Rectal smooth muscle tissue (tissue), 1 donor: ENCODE data around the gene COPS4.
"Not testable (repeated sequence)": the region's sequence is repeated elsewhere in the genome, so short reads cannot be mapped to it uniquely, and the experiment has no call there.

Experiments used
- H3K27ac ChIP-seq: one replicate; pipeline ENCODE4 v1.7.0; 2013; ENCODE audit warnings: low read depth, low read length, inconsistent platforms
- H3K27me3 ChIP-seq: one replicate; pipeline ENCODE4 v1.7.0; 2013; ENCODE audit warnings: low read length; ENCODE audit not compliant: control insufficient read depth, insufficient read depth
- H3K36me3 ChIP-seq: one replicate; pipeline ENCODE4 v1.7.0; 2013; ENCODE audit warnings: low read length; ENCODE audit not compliant: control insufficient read depth, insufficient read depth
- H3K4me1 ChIP-seq: one replicate; pipeline ENCODE4 v1.7.0; 2013; ENCODE audit warnings: low read length; ENCODE audit not compliant: control insufficient read depth, insufficient read depth
- H3K4me3 ChIP-seq: one replicate; pipeline ENCODE4 v1.7.0; 2013; ENCODE audit warnings: low read length
- H3K9ac ChIP-seq: one replicate; pipeline ENCODE4 v1.7.0; 2013; ENCODE audit warnings: low read length

COPS4 gene

GRCh38 chr4:83109480-83110222, 74.7 kb downstream of the COPS4 start:
- Histone ChIP-seq H3K4me1 (peaks cover 2% of the 10 kb centered on the region), H3K27ac (no peak overlapping the region), H3K36me3 (no peaks in the 10 kb centered on the region), H3K27me3 (no peaks in the 10 kb centered on the region), H3K4me3 (peak overlapping the region; percentile 71), H3K9ac (peak overlapping the region; percentile 24)

DNA sequence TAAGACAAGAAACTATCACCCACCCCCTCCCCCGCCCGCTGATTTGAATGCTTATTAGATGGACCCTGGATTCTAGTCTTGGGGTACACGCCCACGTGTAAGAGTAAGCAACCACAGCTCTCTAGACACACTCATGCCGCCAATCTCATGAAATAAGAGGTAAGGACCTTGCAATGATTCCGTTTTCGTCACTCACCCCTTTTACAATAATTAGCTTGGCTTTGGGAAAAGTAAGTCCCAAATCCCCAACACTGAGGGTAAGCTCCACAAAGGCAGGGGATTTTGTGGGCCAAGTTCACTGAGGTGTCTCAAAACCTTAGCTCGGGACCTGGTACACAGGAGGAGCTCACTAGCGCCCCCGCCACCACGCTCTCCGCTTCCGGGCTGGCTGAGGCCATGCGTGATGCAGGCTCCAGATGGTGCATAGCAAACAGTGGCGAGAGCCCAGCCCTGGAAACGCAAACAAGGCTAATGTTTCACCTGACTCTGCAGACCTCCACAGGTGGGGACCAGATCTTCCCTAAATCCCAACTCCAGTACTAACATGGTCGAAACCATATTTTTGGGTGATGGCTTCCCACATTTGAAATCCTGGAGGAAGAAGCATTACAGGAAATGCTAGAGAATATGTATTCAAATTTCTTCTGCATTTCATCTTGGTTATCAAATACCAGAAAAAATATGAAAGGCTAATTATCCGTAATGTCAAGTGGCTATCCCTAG, 75.4 kb downstream of the COPS4 start:
- H3K36me3 ChIP-seq = no peaks in the 10 kb centered on the region
- peak overlapping the region; percentile 71 for H3K4me3 ChIP-seq
- peaks cover 2% of the 10 kb centered on the region for H3K4me1 ChIP-seq
- no peaks in the 10 kb centered on the region for H3K27me3 ChIP-seq
- no peak overlapping the region for H3K27ac ChIP-seq
- peak overlapping the region; percentile 24 for H3K9ac ChIP-seq

- Histone ChIP-seq H3K27ac (no peak overlapping the region), H3K4me3 (peak overlapping the region; percentile 71)
These were observed 76.2 kb downstream of the COPS4 start for GRCh38 chr4:83110970-83111750.

GRCh38 chr4:83111751-83112141, 76.8 kb downstream of the COPS4 start:
- H3K27me3 ChIP-seq, H3K36me3 ChIP-seq, H3K27ac ChIP-seq, H3K4me1 ChIP-seq, H3K9ac ChIP-seq, H3K4me3 ChIP-seq: not testable (repeated sequence)

More at GRCh38 chr4:83110970-83111750, 76.2 kb downstream of the COPS4 start:
- Histone ChIP-seq H3K9ac (no peak overlapping the region), H3K4me1 (peaks cover 2% of the 10 kb centered on the region), H3K27me3 (no peaks in the 10 kb centered on the region), H3K36me3 (no peaks in the 10 kb centered on the region)

DNA sequence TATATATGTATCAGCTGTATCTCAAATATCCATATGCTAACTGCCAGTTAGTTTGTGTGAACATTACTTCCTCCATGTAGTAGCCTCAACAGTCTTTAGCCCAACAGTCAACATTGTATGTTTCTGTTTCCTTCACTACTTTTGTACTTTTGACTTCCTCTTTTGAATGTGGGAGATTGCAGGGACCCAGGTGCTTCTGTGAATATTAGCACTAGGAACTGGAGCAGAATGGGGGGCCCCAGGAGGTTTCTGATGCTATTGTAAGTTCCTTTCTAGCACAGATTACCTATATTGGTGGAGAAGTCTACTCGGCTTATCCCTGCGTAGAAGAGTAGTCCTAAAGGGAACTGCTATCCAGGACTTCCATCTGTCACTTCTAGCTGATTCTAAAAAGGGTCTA, 77.2 kb downstream of the COPS4 start:
- H3K4me3 ChIP-seq = peak overlapping the region; percentile 25
- H3K9ac ChIP-seq = no peak overlapping the region
- no peaks in the 10 kb centered on the region for H3K27me3 ChIP-seq
- H3K4me1 ChIP-seq = peaks cover 2% of the 10 kb centered on the region
- no peaks in the 10 kb centered on the region for H3K36me3 ChIP-seq
- H3K27ac ChIP-seq = no peak overlapping the region

GRCh38 chr4:83112678-83113428, 77.9 kb downstream of the COPS4 start:
- Histone ChIP-seq H3K36me3 (no peaks in the 10 kb centered on the region), H3K9ac (no peak overlapping the region), H3K27me3 (no peaks in the 10 kb centered on the region), H3K4me1 (peaks cover 2% of the 10 kb centered on the region), H3K4me3 (peak overlapping the region; percentile 25), H3K27ac (no peak overlapping the region)

DNA sequence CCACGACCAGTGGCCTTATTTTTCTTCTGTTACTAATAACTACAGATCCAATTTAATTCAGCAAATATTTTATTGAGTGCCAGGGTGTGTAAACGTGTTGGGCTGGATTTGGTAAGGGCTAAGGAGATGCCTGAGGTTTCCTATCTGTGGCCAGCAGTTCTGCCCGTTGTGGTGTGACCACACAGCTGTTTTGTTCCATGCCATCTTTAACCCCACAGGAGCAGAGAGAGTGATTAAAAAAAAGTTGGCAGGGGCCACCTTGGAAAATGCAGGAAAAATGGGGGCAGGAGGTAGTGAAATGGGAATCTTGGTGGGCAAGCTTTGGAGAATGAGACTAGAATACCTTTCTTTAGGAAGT, 78.4 kb downstream of the COPS4 start:
- no peaks in the 10 kb centered on the region for H3K36me3 ChIP-seq
- peaks cover 2% of the 10 kb centered on the region for H3K4me1 ChIP-seq
- H3K27me3 ChIP-seq = no peaks in the 10 kb centered on the region
- no peak overlapping the region for H3K9ac ChIP-seq
- H3K27ac ChIP-seq = no peak overlapping the region
- peak overlapping the region; percentile 25 for H3K4me3 ChIP-seq

DNA sequence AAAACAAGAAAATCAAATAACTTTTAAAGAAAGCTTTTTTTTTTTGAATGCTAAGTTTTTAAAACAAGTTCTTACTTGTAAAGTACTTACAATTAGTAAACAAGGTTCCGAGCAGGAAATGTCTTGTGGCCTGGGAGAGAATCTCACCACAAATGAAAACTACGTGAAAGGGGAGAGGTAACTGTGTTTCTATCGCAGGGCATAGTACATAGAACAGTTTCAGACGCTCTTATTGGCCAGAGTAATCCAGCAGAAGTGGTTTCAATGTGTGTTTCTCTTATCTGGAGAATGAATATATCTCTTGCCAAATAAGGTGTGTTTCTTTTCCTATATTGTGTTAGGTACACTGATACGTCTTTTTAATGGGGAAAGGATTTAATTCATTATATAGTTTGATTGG, 79.6 kb downstream of the COPS4 start, which contains the start of gene PLAC8:
Gene PLAC8 (minus strand): TSS at position 154 of the 400 bp plus-strand sequence. CDS start 6,808 bp downstream, outside the sequence.
- Histone ChIP-seq H3K9ac (no peak within 1 kb of the TSS), H3K4me3 (peak within 1 kb of the TSS; percentile 25), H3K27ac (no peak within 1 kb of the TSS), H3K4me1 (peaks cover 2% of the 10 kb centered on the region), H3K27me3 (no peaks in the 10 kb centered on the region), H3K36me3 (no peaks in the 10 kb centered on the region)

DNA sequence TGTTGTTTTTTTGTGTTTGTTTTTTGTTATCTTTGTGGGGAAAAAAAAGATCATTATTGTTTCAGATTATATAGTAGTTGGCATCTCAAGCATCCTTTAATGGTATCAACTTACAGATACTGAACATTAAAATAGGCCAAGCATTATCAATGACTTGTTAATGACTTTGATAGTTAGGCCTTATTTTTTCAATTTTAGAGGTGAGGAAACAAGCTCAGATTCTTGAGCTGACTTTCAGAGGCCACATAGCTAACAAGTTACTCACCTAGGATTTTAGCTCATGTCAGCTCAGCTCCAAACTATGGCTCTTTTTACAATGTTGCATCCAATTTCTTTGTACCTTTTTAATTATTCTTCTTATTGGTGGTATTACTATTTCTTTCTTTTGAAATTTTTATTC, 80.0 kb downstream of the COPS4 start:
- Histone ChIP-seq H3K9ac (no peak overlapping the region), H3K27me3 (no peaks in the 10 kb centered on the region), H3K27ac (no peak overlapping the region), H3K36me3 (no peaks in the 10 kb centered on the region), H3K4me1 (peaks cover 2% of the 10 kb centered on the region), H3K4me3 (no peak overlapping the region)

- Histone ChIP-seq H3K27ac (no peak overlapping the region), H3K4me1 (no peaks in the 10 kb centered on the region), H3K4me3 (no peak overlapping the region), H3K27me3 (no peaks in the 10 kb centered on the region), H3K36me3 (no peaks in the 10 kb centered on the region), H3K9ac (no peak overlapping the region)
These were observed 80.8 kb downstream of the COPS4 start for GRCh38 chr4:83115656-83116285.

GRCh38 chr4:83118869-83119268, 83.9 kb downstream of the COPS4 start:
- no peak overlapping the region for H3K9ac ChIP-seq
- H3K4me3 ChIP-seq = no peak overlapping the region
- no peaks in the 10 kb centered on the region for H3K4me1 ChIP-seq
- H3K27ac ChIP-seq = no peak overlapping the region
- H3K36me3 ChIP-seq = no peaks in the 10 kb centered on the region
- H3K27me3 ChIP-seq = no peaks in the 10 kb centered on the region
